SK-N-SH (cell line): ENCODE measurements around the gene IL20. TPM values are rescaled to one million over a fixed set of nuclear protein-coding genes. Genes with fewer than 3 reads are reported as not detected.

Source experiments
- CTCF ChIA-PET: fragments of 300-600, 350-600 bp; formaldehyde crosslinking; extraction: SDS; loops from one replicate; lab custom pipeline; 2021; lab: Yijun Ruan, JAX
- POLR2A ChIA-PET: fragments of 350-600 bp; sonication (Branson Sonifier 250); formaldehyde crosslinking; extraction: SDS; loops from one replicate; lab custom pipeline; 2020; ENCODE audit warnings: antibody characterized with exemption, inconsistent platforms; lab: Yijun Ruan, JAX
- DNase-seq: peaks from one replicate; pipeline ENCODE4 v3.0.0; 2012
- H2AFZ ChIP-seq: fragments of 200-600 bp; sonication (generic); 2 replicates; pipeline ENCODE4 v1.8.1; 2016; ENCODE audit warnings: antibody characterized with exemption, mild to moderate bottlenecking, low read depth
- H3F3A ChIP-seq: fragments of 200-600 bp; sonication (generic); replicated peaks from 2 replicates; pipeline ENCODE3; 2016; ENCODE audit warnings: antibody characterized with exemption, mild to moderate bottlenecking; ENCODE audit not compliant: insufficient read depth
- H3K27ac ChIP-seq, 2 experiments: fragments of 200-500 bp in 1 of 2; fragments of 200-600 bp in 1 of 2; sonication (Bioruptor generic) in 1 of 2; sonication (generic), shearing (Covaris generic) in 1 of 2; 2 replicates each; pipeline versions ENCODE4 v1.5.1 to v1.6.1; 2014 to 2016; ENCODE audit warnings: low read depth in 2 of 2, inconsistent platforms in 1 of 2, low read length in 1 of 2, mild to moderate bottlenecking in 1 of 2, mixed read lengths in 1 of 2
- H3K27me3 ChIP-seq: fragments of 200-600 bp; sonication (generic), shearing (Covaris generic); 2 replicates; pipeline ENCODE4 v1.6.1; 2016; ENCODE audit warnings: mixed run types; ENCODE audit not compliant: insufficient read depth
- H3K36me3 ChIP-seq, 2 experiments: fragments of 200-500 bp in 1 of 2; fragments of 200-600 bp in 1 of 2; sonication (Bioruptor generic) in 1 of 2; sonication (generic) in 1 of 2; replicated peaks in 1 of 2; 2 replicates each; pipeline versions ENCODE3 to v1.5.1; 2014 to 2016; ENCODE audit warnings: low read length in 1 of 2, mild to moderate bottlenecking in 1 of 2; ENCODE audit not compliant: insufficient read depth in 2 of 2, control insufficient read depth in 1 of 2
- H3K4me1 ChIP-seq, 2 experiments: fragments of 200-500 bp in 1 of 2; fragments of 200-600 bp in 1 of 2; sonication (Bioruptor generic) in 1 of 2; sonication (generic), shearing (Covaris generic) in 1 of 2; 2 replicates each; pipeline versions ENCODE4 v1.5.1 to v1.6.1; 2014 to 2016; ENCODE audit warnings: low read depth in 1 of 2, low read length in 1 of 2, mixed run types in 1 of 2; ENCODE audit not compliant: insufficient read depth in 2 of 2, control insufficient read depth in 1 of 2
- H3K4me2 ChIP-seq: fragments of 200-600 bp; sonication (generic), shearing (Covaris generic); 2 replicates; pipeline ENCODE4 v1.6.1; 2017; ENCODE audit warnings: mixed run types
- H3K4me3 ChIP-seq, 2 experiments: fragments of 200-500 bp in 1 of 2; fragments of 200-600 bp in 1 of 2; sonication (Bioruptor generic) in 1 of 2; sonication (generic), shearing (Covaris generic) in 1 of 2; 2 replicates each; pipeline versions ENCODE4 v1.5.1 to v1.8.1; 2014 to 2016; ENCODE audit warnings: low read depth in 2 of 2, inconsistent platforms in 1 of 2, low read length in 1 of 2, mild to moderate bottlenecking in 1 of 2, mixed read lengths in 1 of 2, moderate library complexity in 1 of 2
- H3K79me2 ChIP-seq: fragments of 200-600 bp; sonication (generic); 2 replicates; pipeline ENCODE4 v1.8.1; 2017; ENCODE audit warnings: mild to moderate bottlenecking; ENCODE audit not compliant: insufficient read depth
- H3K9ac ChIP-seq: fragments of 200-600 bp; sonication (generic); 2 replicates; pipeline ENCODE4 v1.6.1; 2017; ENCODE audit warnings: mixed run types
- H3K9me2 ChIP-seq: fragments of 200-600 bp; sonication (generic); 2 replicates; pipeline ENCODE4 v1.6.1; 2017; ENCODE audit warnings: mixed run types
- H3K9me3 ChIP-seq: fragments of 200-600 bp; sonication (generic); 2 replicates; pipeline ENCODE4 v1.6.1; 2017; ENCODE audit warnings: mixed run types, mild to moderate bottlenecking, moderate library complexity
- H4K20me1 ChIP-seq: fragments of 200-600 bp; sonication (generic); 2 replicates; pipeline ENCODE4 v1.6.1; 2017; ENCODE audit warnings: mild to moderate bottlenecking, mixed run types; ENCODE audit not compliant: insufficient read depth
- CHD2 ChIP-seq: fragments of 150-350 bp; IDR thresholded peaks from 2 replicates; pipeline ENCODE4 v1.6.1; 2018; ENCODE audit warnings: low read length; ENCODE audit not compliant: partially characterized antibody
- FOXJ3 ChIP-seq: sonication (generic); formaldehyde crosslinking; IDR thresholded peaks from 2 replicates; pipeline ENCODE4 v1.5.1; 2020; ENCODE audit warnings: mild to moderate bottlenecking, missing genetic modification reagents
- GABPA ChIP-seq: IDR thresholded peaks from 2 replicates; pipeline ENCODE4 v1.4.0; 2012; ENCODE audit warnings: low read depth, mild to moderate bottlenecking
- IRF3 ChIP-seq: fragments of 150-350 bp; IDR thresholded peaks from 2 replicates; pipeline ENCODE4 v1.6.1; 2016; ENCODE audit warnings: mild to moderate bottlenecking, low read depth, low read length
- JUND ChIP-seq: IDR thresholded peaks from 2 replicates; pipeline ENCODE4 v1.4.0; 2012
- MAX ChIP-seq: IDR thresholded peaks from 2 replicates; pipeline ENCODE4 v1.4.0; 2012; ENCODE audit warnings: low read depth
- RAD21 ChIP-seq: IDR thresholded peaks from 2 replicates; pipeline ENCODE4 v1.6.1; 2012; ENCODE audit warnings: mild to moderate bottlenecking, low read length
- SMC3 ChIP-seq: IDR thresholded peaks from 2 replicates; pipeline ENCODE4 v1.6.1; 2012; ENCODE audit warnings: low read depth, low read length, improper control_type of control experiment
- TAF1 ChIP-seq: IDR thresholded peaks from 2 replicates; pipeline ENCODE4 v1.6.1; 2012; ENCODE audit warnings: low read depth, mild to moderate bottlenecking, low read length, moderate library complexity, borderline replicate concordance
- TCF12 ChIP-seq: IDR thresholded peaks from 2 replicates; pipeline ENCODE4 v1.4.0; 2012
- ZBTB33 ChIP-seq: IDR thresholded peaks from 2 replicates; pipeline ENCODE4 v1.4.0; 2012; ENCODE audit warnings: low read depth, borderline replicate concordance
- WGBS: methylation state at CpG from one replicate; pipeline ENCODE4 v1.1.6; 2017; ENCODE audit warnings: low lambda C conversion rate; 5-methylcytosine and 5-hydroxymethylcytosine counted together
- polyA plus RNA-seq, 3 experiments: library from polyadenylated mRNA; depleted of rRNA; stranded (reverse); fragments of >200 nt; gene quantifications; 2 replicates each; pipeline ENCODE4 v1.2.3, GENCODE V29; 2012

IL20 gene
- polyA plus RNA-seq, 1 of the 3 experiments (the other 2 are of a cell fraction) = not detected

- no peaks in the 10 kb centered on the region for H3K9me3 ChIP-seq
- H3K27me3 ChIP-seq = no peaks in the 10 kb centered on the region
- no peak overlapping the region for H3K4me2 ChIP-seq
- H3K27ac ChIP-seq = no peak overlapping the region
- CTCF ChIA-PET = interaction anchor here (1.1 to 1.5 kb wide), 3 partner anchors 44 to 117 kb away, joined by 3 to 5 read pairs (median 3); no protein-coding TSS in a partner anchor
- H3F3A ChIP-seq = no peaks in the 10 kb centered on the region
- H3K4me1 ChIP-seq = peaks cover 0 to 4% of the 10 kb centered on the region in 2 experiments; a peak in 1 of 4 replicates
- no peaks in the 10 kb centered on the region for H3K36me3 ChIP-seq
- no peaks in the 10 kb centered on the region for H3K9me2 ChIP-seq
- H3K79me2 ChIP-seq = no peaks in the 10 kb centered on the region
- H4K20me1 ChIP-seq = no peaks in the 10 kb centered on the region
- H3K9ac ChIP-seq = no peak overlapping the region
- no peak overlapping the region for H3K4me3 ChIP-seq
- TF ChIP-seq JUND = no peak
- TF ChIP-seq IRF3 = no peak
- no peak for TF ChIP-seq FOXJ3 (CRISPR knock-in tag)
- TF ChIP-seq GABPA = no peak
- TF ChIP-seq SMC3 = no peak
- TF ChIP-seq TAF1 = no peak
- no peak for TF ChIP-seq MAX
- no peak for TF ChIP-seq RAD21
- TF ChIP-seq TCF12 = no peak
- no peak for TF ChIP-seq CHD2
- H2AFZ ChIP-seq = no peak overlapping the region
- no peak for DNase-seq
- POLR2A ChIA-PET = no interaction called here
Measured at GRCh38 chr1:206842854-206843253, 22.6 kb upstream of the IL20 start.

- no peak overlapping the region for H3K27ac ChIP-seq
- H3K4me2 ChIP-seq = no peak overlapping the region
- H3K4me1 ChIP-seq = peaks cover 0 to 4% of the 10 kb centered on the region in 2 experiments; a peak in 1 of 4 replicates
- no peaks in the 10 kb centered on the region for H3K36me3 ChIP-seq
- no peaks in the 10 kb centered on the region for H3K27me3 ChIP-seq
- 62% methylated on average over 4 of the region's 4 CpGs for WGBS
- no peaks in the 10 kb centered on the region for H4K20me1 ChIP-seq
- no peak overlapping the region for H3K9ac ChIP-seq
- H3K9me3 ChIP-seq = no peaks in the 10 kb centered on the region
- no peaks in the 10 kb centered on the region for H3K9me2 ChIP-seq
- H3K4me3 ChIP-seq = no peak overlapping the region
- H2AFZ ChIP-seq = no peak overlapping the region
- no peak for DNase-seq
- H3F3A ChIP-seq = no peaks in the 10 kb centered on the region
- ChIA-PET POLR2A (no interaction called here), CTCF (no interaction called here)
- no peak for TF ChIP-seq SMC3
- TF ChIP-seq ZBTB33 = no peak
- TF ChIP-seq MAX = no peak
- H3K79me2 ChIP-seq = no peaks in the 10 kb centered on the region
Measured at GRCh38 chr1:206843626-206844025, 21.8 kb upstream of the IL20 start.
